ENCODE measurements around the gene TAOK1. TPM values are rescaled to one million over a fixed set of nuclear protein-coding genes. Genes with fewer than 3 reads are reported as not detected.

The TAOK1 gene
- total RNA-seq, 1 donor from 2014 or later, result 49.1 TPM

GRCh38 chr17:29384901-29385300, 5.3 kb upstream of the TAOK1 start:
- TF ChIP-seq, protein P1, sequence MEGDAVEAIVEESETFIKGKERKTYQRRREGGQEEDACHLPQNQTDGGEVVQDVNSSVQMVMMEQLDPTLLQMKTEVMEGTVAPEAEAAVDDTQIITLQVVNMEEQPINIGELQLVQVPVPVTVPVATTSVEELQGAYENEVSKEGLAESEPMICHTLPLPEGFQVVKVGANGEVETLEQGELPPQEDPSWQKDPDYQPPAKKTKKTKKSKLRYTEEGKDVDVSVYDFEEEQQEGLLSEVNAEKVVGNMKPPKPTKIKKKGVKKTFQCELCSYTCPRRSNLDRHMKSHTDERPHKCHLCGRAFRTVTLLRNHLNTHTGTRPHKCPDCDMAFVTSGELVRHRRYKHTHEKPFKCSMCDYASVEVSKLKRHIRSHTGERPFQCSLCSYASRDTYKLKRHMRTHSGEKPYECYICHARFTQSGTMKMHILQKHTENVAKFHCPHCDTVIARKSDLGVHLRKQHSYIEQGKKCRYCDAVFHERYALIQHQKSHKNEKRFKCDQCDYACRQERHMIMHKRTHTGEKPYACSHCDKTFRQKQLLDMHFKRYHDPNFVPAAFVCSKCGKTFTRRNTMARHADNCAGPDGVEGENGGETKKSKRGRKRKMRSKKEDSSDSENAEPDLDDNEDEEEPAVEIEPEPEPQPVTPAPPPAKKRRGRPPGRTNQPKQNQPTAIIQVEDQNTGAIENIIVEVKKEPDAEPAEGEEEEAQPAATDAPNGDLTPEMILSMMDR (IDR thresholded peaks at IDR 0.05; ENCODE audit: insufficient read depth, low read length, poor library complexity, severe bottlenecking), result no peak

GRCh38 chr17:29386760-29387159, 3.4 kb upstream of the TAOK1 start:
- TF ChIP-seq, protein P1 (IDR thresholded peaks at IDR 0.05; ENCODE audit: insufficient read depth, low read length, poor library complexity, severe bottlenecking), result no peak
- no peak for DNase-seq (ENCODE audit: low read depth)
- H3K36me3 ChIP-seq (ENCODE audit: control insufficient read depth, insufficient read depth, low read length), result no peaks in the 10 kb centered on the region
- no peaks in the 10 kb centered on the region for H3K27me3 ChIP-seq (ENCODE audit: control insufficient read depth, insufficient read depth, low read length)
- H3K4me3 ChIP-seq (ENCODE audit: low read depth, low read length), result no peak overlapping the region

More at GRCh38 chr17:29384901-29385300, 5.3 kb upstream of the TAOK1 start:
- Histone ChIP-seq H3K4me3 (ENCODE audit: low read depth, low read length) (no peak overlapping the region), H3K27me3 (ENCODE audit: control insufficient read depth, insufficient read depth, low read length) (no peaks in the 10 kb centered on the region), H3K36me3 (ENCODE audit: control insufficient read depth, insufficient read depth, low read length) (no peaks in the 10 kb centered on the region)
- no peak for DNase-seq (ENCODE audit: low read depth)

DNA sequence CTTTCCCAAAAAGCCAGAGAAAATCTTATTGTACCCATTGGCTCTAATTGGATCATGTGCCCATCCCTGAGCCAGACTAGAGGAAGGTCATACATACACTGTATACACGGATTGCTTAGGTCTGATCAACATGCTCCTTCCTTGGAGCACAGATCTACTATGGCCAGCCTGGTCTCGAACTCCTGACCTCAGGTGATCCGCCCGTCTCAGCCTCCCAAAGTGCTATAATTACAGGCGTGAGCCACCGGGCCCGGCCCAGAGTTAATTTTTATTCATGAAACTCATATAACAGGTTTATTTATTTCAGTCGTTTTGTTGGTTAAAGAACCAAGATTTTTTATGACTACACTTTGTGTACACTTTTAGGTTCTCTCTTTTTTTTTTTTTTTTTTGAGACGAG, 1.2 kb upstream of the TAOK1 start:
- TF ChIP-seq, protein P1 (IDR thresholded peaks at IDR 0.05; ENCODE audit: insufficient read depth, low read length, poor library complexity, severe bottlenecking), result no peak
- no peaks in the 10 kb centered on the region for H3K27me3 ChIP-seq (ENCODE audit: control insufficient read depth, insufficient read depth, low read length)
- no peak for DNase-seq (ENCODE audit: low read depth)
- no peaks in the 10 kb centered on the region for H3K36me3 ChIP-seq (ENCODE audit: control insufficient read depth, insufficient read depth, low read length)
- H3K4me3 ChIP-seq (ENCODE audit: low read depth, low read length), result no peak overlapping the region

GRCh38 chr17:29390851-29391631, 878 bp downstream of the TAOK1 start:
- peak overlapping the region; percentile 94 for H3K4me3 ChIP-seq (ENCODE audit: low read depth, low read length)
- H3K27me3 ChIP-seq (ENCODE audit: control insufficient read depth, insufficient read depth, low read length), result no peaks in the 10 kb centered on the region
- H3K36me3 ChIP-seq (ENCODE audit: control insufficient read depth, insufficient read depth, low read length), result no peaks in the 10 kb centered on the region
- no peak for DNase-seq (ENCODE audit: low read depth)
- TF ChIP-seq, protein P1 (IDR thresholded peaks at IDR 0.05; ENCODE audit: insufficient read depth, low read length, poor library complexity, severe bottlenecking), result no peak

DNA sequence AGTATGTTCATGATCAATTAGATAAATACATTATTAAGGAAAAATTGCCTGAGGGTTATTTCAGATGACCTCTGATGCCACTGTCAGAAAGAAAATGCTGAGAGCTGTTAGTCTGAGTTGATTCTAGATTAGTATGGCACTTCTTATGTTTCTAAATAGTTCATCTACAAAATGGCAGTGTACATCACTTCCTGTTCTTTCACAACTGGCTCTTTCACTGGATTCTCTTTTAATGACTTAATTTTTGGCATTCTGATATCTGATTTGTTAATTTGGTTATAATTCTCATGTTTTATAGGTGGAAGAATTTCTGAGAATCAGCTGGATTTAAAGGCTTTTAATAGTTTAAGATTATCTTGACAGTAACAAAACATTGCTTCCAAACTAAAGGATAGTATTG, 3.3 kb downstream of the TAOK1 start:
- TF ChIP-seq, protein P1 (IDR thresholded peaks at IDR 0.05; ENCODE audit: insufficient read depth, low read length, poor library complexity, severe bottlenecking), result no peak
- H3K4me3 ChIP-seq (ENCODE audit: low read depth, low read length), result no peak overlapping the region
- no peaks in the 10 kb centered on the region for H3K27me3 ChIP-seq (ENCODE audit: control insufficient read depth, insufficient read depth, low read length)
- DNase-seq (ENCODE audit: low read depth), result no peak
- no peaks in the 10 kb centered on the region for H3K36me3 ChIP-seq (ENCODE audit: control insufficient read depth, insufficient read depth, low read length)

- no peaks in the 10 kb centered on the region for H3K36me3 ChIP-seq (ENCODE audit: control insufficient read depth, insufficient read depth, low read length)
- TF ChIP-seq, protein P1 (IDR thresholded peaks at IDR 0.05; ENCODE audit: insufficient read depth, low read length, poor library complexity, severe bottlenecking), result no peak
- H3K4me3 ChIP-seq (ENCODE audit: low read depth, low read length), result no peak overlapping the region
- DNase-seq (ENCODE audit: low read depth), result no peak
- H3K27me3 ChIP-seq (ENCODE audit: control insufficient read depth, insufficient read depth, low read length), result no peaks in the 10 kb centered on the region
These were observed 4.6 kb downstream of the TAOK1 start for GRCh38 chr17:29394761-29395160.

Measured in kidney epithelial cell (primary cell).